Astrocyte (in vitro differentiated cells and primary cell): ENCODE measurements around the gene FARS2. TPM values are rescaled to one million over a fixed set of nuclear protein-coding genes. Genes with fewer than 3 reads are reported as not detected.

Experiments used
- DNase-seq: peaks from one replicate; pipeline ENCODE4 v3.0.0-alpha.2; 2010; ENCODE audit warnings: low read depth
- FAIRE-seq: peaks from 2 replicates; lab custom pipeline; 2011; peaks lifted over from hg19 to GRCh38; lab: Jason Lieb, UNC
- H2AFZ ChIP-seq: 2 replicates; pipeline ENCODE4 v1.6.0; 2012; ENCODE audit warnings: low read depth, low read length, inconsistent platforms
- H3K27ac ChIP-seq: 2 replicates; pipeline ENCODE4 v1.5.1; 2011; ENCODE audit warnings: low read depth, low read length, inconsistent platforms
- H3K27me3 ChIP-seq: 2 replicates; pipeline ENCODE4 v1.6.0; 2011; ENCODE audit warnings: low read length, inconsistent platforms; ENCODE audit not compliant: insufficient read depth
- H3K36me3 ChIP-seq: 2 replicates; pipeline ENCODE4 v1.5.1; 2011; ENCODE audit warnings: low read length, inconsistent platforms; ENCODE audit not compliant: insufficient read depth
- H3K4me1 ChIP-seq: 2 replicates; pipeline ENCODE4 v1.5.1; 2011; ENCODE audit warnings: low read length, inconsistent platforms; ENCODE audit not compliant: insufficient read depth
- H3K4me2 ChIP-seq: 2 replicates; pipeline ENCODE4 v1.6.0; 2012; ENCODE audit warnings: low read length, inconsistent platforms
- H3K4me3 ChIP-seq: 2 replicates; pipeline ENCODE4 v1.5.1; 2011; ENCODE audit warnings: low read depth, mild to moderate bottlenecking, low read length, inconsistent platforms; ENCODE audit not compliant: insufficient read depth
- H3K79me2 ChIP-seq: 2 replicates; pipeline ENCODE4 v1.6.0; 2012; ENCODE audit warnings: mild to moderate bottlenecking, low read length, inconsistent platforms; ENCODE audit not compliant: insufficient read depth
- H3K9ac ChIP-seq: 2 replicates; pipeline ENCODE4 v1.6.0; 2012; ENCODE audit warnings: mild to moderate bottlenecking, low read length, inconsistent platforms
- H3K9me3 ChIP-seq: 2 replicates; pipeline ENCODE4 v1.5.1; 2012; ENCODE audit warnings: low read depth, mild to moderate bottlenecking, low read length, inconsistent platforms; ENCODE audit not compliant: insufficient read depth
- H4K20me1 ChIP-seq: 2 replicates; pipeline ENCODE4 v1.6.0; 2012; ENCODE audit warnings: low read length, inconsistent platforms; ENCODE audit not compliant: insufficient read depth
- H3K27ac Mint-ChIP-seq: one replicate; pipeline ENCODE4 v1.8.0; 2021; ENCODE audit warnings: mild to moderate bottlenecking, mixed read lengths; ENCODE audit not compliant: unreplicated experiment
- H3K27me3 Mint-ChIP-seq: one replicate; pipeline ENCODE4 v1.8.0; 2021; ENCODE audit warnings: low read depth, mixed read lengths; ENCODE audit not compliant: unreplicated experiment
- H3K36me3 Mint-ChIP-seq: one replicate; pipeline ENCODE4 v1.8.0; 2021; ENCODE audit warnings: low read depth, mixed read lengths; ENCODE audit not compliant: unreplicated experiment
- H3K4me1 Mint-ChIP-seq: one replicate; pipeline ENCODE4 v1.8.0; 2021; ENCODE audit warnings: low read depth, mixed read lengths; ENCODE audit not compliant: unreplicated experiment
- H3K4me3 Mint-ChIP-seq: one replicate; pipeline ENCODE4 v1.8.0; 2021; ENCODE audit warnings: mild to moderate bottlenecking, moderate library complexity, mixed read lengths; ENCODE audit not compliant: unreplicated experiment
- H3K9me3 Mint-ChIP-seq: one replicate; pipeline ENCODE4 v1.8.0; 2021; ENCODE audit warnings: mild to moderate bottlenecking, mixed read lengths; ENCODE audit not compliant: unreplicated experiment
- CTCF ChIP-seq: IDR thresholded peaks from 2 replicates; pipeline ENCODE4 v1.5.1; 2011; ENCODE audit warnings: low read depth, mild to moderate bottlenecking, inconsistent platforms, low read length, moderate library complexity; ENCODE audit not compliant: insufficient read depth
- EZH2 ChIP-seq: IDR thresholded peaks from 2 replicates; pipeline ENCODE4 v1.6.1; 2012; ENCODE audit warnings: mild to moderate bottlenecking, low read length, inconsistent platforms; ENCODE audit not compliant: insufficient read depth
- total RNA-seq: library from RNA; stranded (reverse); gene quantifications from 2 replicates; pipeline ENCODE4 v1.2.1, GENCODE V29; 2021

Gene FARS2
- total RNA-seq, 1 donor from 2014 or later = 13.3 TPM

DNA sequence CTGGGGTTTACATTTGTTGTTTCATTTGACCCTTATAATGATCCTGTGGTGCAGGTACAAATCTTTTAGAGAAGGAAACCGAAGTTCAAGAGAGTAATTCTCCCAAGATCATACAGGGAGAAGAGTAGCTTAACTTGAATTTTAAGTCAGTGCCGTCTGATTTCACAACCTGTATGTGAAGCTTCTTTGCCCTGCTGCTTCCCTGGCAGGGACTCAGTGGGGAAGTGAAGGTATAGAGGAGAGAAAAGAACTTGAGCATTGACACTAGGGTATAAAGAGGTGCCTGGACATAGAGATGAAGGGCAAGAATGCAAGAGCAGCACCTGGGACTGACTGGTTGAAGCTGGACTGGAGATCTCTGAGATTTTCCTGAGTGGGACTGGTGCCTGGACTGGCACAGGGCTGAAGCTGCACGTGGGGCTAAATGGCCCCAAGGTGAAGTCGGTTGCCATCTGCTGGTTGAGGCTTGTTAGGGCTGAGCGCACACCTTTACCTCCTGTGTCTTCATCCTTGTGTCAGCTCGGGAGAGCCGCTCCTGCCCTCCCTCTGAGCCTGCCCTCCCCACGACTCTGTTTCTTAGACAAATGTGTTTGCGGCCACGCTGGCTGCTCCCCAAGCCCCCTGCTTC is 41.8 kb downstream of the FARS2 start:
- no peak overlapping the region for H3K27ac Mint-ChIP-seq
- Histone ChIP-seq H3K36me3 (no peaks in the 10 kb centered on the region), H3K9ac (no peak overlapping the region), H2AFZ (no peak overlapping the region), H4K20me1 (peaks cover 53% of the 10 kb centered on the region), H3K27ac (no peak overlapping the region), H3K4me3 (no peak overlapping the region), H3K9me3 (no peaks in the 10 kb centered on the region), H3K79me2 (peaks cover 22% of the 10 kb centered on the region), H3K4me1 (no peaks in the 10 kb centered on the region), H3K4me2 (no peak overlapping the region), H3K27me3 (no peaks in the 10 kb centered on the region)
- no peak for DNase-seq
- TF ChIP-seq EZH2 (no peak), CTCF (no peak)
- peaks cover 2% of the 10 kb centered on the region for H3K27me3 Mint-ChIP-seq
- no peak for FAIRE-seq
- peaks cover 12% of the 10 kb centered on the region for H3K4me1 Mint-ChIP-seq
- H3K36me3 Mint-ChIP-seq = no peaks in the 10 kb centered on the region
- no peak overlapping the region for H3K4me3 Mint-ChIP-seq
- no peaks in the 10 kb centered on the region for H3K9me3 Mint-ChIP-seq

DNA sequence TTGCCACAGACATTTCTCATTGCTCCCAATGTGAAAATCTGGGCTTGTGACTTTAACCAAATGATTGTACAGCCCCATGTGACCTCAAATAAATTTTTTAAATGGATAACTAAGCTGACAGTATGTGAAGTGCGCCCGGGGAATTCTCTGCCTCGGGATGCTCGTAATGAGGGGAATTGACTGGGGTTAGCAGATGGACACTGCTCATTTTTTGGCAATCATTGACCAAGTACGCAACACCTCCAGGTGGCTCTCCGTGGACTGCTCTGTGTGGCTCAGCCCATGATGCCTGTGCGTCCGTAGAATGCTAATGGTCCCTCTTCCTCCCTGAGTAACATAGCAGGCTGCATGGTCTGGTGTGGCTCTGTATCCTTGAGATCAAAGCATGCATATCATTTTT is 42.4 kb downstream of the FARS2 start:
- Histone ChIP-seq H3K9me3 (no peaks in the 10 kb centered on the region), H3K4me1 (no peaks in the 10 kb centered on the region), H4K20me1 (peaks cover 53% of the 10 kb centered on the region), H3K27ac (no peak overlapping the region), H3K9ac (no peak overlapping the region), H3K4me2 (no peak overlapping the region), H2AFZ (no peak overlapping the region), H3K79me2 (peaks cover 22% of the 10 kb centered on the region), H3K27me3 (no peaks in the 10 kb centered on the region), H3K36me3 (no peaks in the 10 kb centered on the region), H3K4me3 (no peak overlapping the region)
- Mint-ChIP-seq H3K9me3 (no peaks in the 10 kb centered on the region), H3K4me1 (peaks cover 12% of the 10 kb centered on the region), H3K27me3 (peaks cover 2% of the 10 kb centered on the region), H3K36me3 (no peaks in the 10 kb centered on the region), H3K4me3 (no peak overlapping the region), H3K27ac (no peak overlapping the region)
- FAIRE-seq = no peak
- TF ChIP-seq EZH2 (no peak), CTCF (no peak)
- no peak for DNase-seq

DNA sequence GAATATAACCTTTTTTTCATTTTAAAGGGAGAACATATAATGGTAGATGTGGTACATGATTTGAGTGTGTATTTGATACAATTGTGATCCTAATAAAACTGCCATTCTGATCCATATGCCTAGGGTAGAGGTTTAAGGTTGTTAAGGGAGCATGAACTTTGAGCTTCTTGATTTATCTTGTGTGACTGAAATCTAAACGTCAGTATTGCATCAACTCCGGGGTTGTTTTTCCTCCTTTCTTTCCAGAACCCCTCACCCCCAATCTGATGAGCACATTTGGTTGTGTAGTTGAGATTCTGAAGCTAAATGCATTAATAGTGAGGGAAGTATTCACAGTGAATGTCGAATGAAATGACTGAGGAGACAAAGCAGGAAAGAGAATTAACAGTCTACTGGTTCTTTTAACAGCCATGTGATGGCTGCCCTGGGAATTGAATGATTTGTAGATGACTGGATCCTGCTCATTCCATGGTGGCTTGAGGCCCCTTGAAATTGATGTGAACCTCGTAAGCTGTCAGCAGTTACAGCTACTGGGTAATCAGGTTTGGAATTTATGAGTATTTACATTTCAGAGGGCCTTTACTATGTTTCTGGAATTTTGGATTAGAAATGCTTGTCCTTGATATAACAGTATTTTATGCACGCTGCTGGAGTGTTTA is 44.8 kb downstream of the FARS2 start:
- H3K36me3 Mint-ChIP-seq = no peaks in the 10 kb centered on the region
- Histone ChIP-seq H3K4me1 (no peaks in the 10 kb centered on the region), H3K4me2 (no peak overlapping the region), H3K4me3 (no peak overlapping the region), H3K9me3 (no peaks in the 10 kb centered on the region), H3K9ac (no peak overlapping the region), H3K27ac (no peak overlapping the region), H3K79me2 (peaks cover 22% of the 10 kb centered on the region), H4K20me1 (peaks cover 47% of the 10 kb centered on the region), H3K27me3 (no peaks in the 10 kb centered on the region), H3K36me3 (no peaks in the 10 kb centered on the region), H2AFZ (no peak overlapping the region)
- peaks cover 2% of the 10 kb centered on the region for H3K27me3 Mint-ChIP-seq
- FAIRE-seq (no peak), DNase-seq (no peak)
- H3K4me1 Mint-ChIP-seq = peaks cover 12% of the 10 kb centered on the region
- H3K9me3 Mint-ChIP-seq = no peaks in the 10 kb centered on the region
- TF ChIP-seq EZH2 (no peak), CTCF (no peak)
- peak overlapping the region; percentile 49 for H3K27ac Mint-ChIP-seq
- H3K4me3 Mint-ChIP-seq = no peak overlapping the region
